ENCODE data around the gene DNMT3L.
"Not testable (repeated sequence)": the region's sequence is repeated elsewhere in the genome, so short reads cannot be mapped to it uniquely, and the experiment has no call there.

The DNMT3L gene

DNA sequence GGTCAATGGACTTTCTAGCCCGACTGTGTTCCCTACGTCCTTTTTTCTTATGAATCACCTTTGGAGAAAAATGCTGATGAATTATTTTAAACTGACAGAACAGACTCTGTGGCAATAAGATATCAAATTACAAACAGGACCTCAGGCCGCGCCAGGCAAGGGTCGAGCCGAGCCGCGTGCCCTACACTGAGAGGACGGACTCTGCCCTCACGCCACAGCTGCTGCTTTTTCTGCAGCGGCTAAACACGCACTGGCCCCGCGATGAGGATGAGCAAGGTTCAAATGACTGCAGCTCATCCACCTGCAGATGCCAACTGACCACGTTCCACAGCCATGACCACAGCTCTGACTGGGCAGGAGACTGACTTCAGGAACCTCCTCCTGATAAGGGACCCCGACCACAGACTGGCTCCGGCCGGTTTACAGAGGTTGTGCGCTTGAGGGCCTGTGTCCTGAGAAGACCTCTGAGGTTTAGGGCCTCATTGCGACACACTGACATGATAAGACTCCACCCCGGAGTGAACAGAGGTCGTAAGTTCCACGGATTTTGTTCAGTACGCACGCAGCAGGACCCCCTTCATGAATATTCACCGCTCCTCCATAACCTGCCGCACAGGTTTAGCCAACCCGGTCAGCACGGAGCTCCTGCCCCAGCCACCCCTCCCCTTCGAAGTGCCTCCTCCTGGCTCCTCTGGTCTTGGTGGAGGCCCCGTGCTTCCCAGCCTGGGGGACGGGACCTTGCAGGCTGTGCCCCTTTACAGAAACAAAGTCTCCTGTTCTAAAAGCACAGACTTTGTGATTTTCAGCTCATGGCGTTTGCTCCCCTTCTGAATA lies 12.3 kb downstream of the DNMT3L start:
- not testable (repeated sequence) for DNase-seq (ENCODE audit: low read depth)

DNA sequence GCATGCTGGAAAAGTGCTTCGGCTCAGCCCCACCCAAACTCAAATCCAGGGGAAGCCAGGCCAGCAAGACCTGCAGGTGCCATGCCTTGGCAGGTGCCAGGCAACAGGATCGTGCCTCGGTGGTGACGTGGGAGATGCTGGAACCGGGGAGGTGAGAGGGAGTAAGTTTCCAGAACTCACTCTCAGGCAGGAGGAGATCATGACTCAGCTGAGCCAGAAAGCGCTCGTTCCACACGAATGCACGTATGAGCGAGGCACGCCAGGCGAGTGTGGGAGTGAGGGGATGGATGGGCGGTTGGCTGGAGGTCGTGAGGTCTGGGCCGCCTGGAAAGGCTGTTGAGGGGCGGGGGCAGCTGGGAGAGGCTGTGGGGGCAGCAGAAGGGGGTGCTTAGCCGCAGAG lies 13.8 kb downstream of the DNMT3L start:
- DNase-seq (ENCODE audit: low read depth), result not testable (repeated sequence)

DNA sequence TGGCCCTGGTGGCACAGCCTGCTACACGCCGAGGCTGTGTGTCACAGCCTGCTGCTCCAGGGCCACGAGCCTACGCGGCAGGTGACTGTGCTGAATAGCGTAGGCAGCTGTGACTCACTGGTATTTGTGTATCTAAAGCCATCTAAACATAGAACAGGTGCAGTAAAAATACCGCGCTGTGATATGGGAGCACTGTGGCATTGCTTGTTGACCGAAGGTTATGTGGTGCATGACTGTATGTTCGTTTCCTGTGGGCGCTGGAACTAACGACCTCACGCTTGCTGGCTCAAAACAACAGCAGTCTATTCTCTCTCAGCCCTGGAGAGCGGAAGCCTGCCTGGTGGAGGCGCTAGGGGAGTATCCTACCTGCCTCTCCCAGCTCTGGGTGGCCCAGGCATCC lies 17.7 kb downstream of the DNMT3L start:
- not testable (repeated sequence) for DNase-seq (ENCODE audit: low read depth)

DNA sequence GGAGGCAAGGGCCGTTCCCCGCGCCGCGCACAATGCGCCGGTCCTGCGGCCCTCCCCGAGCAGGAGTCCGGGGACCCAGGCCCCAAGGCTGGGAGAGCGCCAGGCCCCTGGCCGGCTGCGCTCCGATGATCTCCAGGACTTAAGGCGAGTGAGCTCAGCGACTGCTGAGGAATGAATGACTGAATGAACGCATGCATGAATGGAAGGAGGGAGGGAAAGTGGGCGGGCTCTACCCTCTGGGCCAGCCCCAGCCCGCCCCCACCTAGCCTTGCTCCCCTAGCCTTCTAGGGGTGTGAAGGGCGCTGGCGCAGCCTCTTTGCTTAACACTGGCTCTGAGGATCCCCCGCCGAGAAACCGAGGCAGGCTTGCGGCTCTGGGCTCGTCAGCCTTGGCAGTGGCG lies 20.4 kb downstream of the DNMT3L start:
- not testable (repeated sequence) for DNase-seq (ENCODE audit: low read depth)

DNA sequence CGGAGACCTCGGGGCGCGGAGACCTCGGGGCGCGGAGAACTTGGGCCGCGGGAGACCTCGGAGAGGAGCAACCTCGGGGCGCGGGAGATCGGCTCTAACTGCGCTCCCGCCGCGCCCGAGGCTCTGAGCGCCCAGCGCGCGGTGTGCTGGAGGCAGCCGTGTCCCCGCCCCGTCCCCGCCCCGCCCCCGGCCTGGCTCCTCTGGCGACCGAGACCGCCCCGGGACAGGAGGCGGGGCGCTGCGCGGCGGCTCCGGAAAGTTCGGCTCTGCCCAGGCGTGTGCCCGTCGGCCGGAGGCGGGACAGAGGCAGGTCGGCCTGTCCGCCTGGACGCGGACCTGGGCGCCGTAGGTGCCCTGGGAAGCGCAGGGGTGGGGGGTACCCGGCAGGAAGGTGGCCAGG lies 20.9 kb downstream of the DNMT3L start, which contains the start of gene ICOSLG:
ICOSLG (minus strand) TSS at position 102 of the 400 bp plus-strand sequence. CDS start 126 bp downstream, outside the sequence.
- not testable (repeated sequence) for DNase-seq (ENCODE audit: low read depth)

DNA sequence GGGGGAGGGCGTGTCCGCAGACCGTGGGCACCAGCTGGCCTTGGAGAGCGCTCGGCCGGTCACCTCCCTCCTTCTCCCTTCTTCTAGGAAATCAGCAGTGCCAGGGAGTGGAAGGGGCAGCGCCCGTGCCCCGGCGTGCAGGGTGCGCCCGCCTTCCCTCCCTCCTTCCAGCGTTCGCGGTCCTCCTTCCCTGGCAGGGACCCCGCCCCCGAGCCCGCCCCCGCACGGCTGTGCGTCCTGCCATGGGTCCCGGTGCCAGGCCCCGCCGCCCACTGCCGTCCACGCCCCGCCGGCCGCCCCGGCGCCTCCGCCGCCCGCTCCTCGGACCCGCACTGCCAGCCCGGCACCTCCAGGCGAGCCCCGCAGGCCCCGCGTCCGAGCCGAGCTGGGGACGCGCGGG lies 21.3 kb downstream of the DNMT3L start:
- not testable (repeated sequence) for DNase-seq (ENCODE audit: low read depth)

DNA sequence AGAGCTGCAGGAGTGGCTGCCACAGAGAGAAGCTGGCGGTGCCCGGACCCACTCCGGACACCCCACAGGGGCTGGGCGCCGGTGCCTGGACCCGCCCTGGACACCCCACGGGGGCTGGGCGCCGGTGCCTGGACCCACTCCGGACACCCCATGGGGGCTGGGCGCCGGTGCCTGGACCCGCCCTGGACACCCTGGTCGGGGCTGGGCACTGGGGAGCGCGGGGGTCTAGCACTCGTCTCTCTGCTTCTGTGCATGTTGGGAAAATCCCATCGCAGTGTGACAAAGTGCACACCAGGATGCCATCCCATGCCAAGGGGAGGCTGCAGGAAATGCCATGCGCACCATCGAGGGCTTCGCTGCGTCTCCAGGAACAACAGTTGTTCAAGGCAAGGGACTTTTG lies 32.1 kb downstream of the DNMT3L start:
- DNase-seq (ENCODE audit: low read depth), result not testable (repeated sequence)

DNA sequence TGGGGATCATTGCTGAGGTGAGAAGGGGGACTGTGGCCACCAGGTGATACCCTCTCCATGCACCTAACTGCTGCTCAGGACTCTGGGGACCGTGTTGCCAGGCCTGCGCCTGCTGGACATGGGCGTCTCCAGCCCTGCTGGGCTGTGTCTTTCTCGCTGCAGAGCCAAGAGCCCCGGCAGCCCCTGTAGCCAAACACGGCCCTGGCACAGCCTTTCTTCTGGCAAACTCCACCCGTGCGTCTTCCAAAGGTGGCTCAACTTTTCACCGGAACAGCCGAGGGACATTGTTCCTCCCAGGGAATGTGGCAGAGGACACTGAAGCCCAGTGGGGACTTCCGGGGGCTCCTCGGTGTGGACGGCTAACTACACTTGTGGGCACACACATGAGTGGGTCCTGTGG lies 33.6 kb downstream of the DNMT3L start:
- not testable (repeated sequence) for DNase-seq (ENCODE audit: low read depth)

DNA sequence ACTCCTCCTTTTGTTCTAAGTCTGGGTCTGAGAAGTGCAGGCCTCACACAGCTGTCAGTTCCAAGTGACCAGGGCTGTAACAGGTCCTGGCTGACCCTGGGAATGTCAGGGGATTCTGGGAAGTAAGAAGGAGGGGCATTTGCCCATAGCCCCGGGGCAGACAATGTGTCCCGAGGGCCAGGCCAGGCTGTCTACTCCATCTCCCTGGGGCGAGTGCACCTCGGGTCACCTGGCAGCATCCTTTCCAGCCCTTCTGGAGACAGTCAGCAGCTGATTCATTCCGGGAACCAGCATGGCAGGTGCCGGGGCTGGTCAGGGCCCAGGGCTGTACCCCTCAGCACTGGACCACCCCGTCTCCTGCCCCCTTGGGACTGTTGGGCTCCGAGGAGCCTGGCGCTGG lies 34.1 kb downstream of the DNMT3L start:
- DNase-seq (ENCODE audit: low read depth), result not testable (repeated sequence)

DNA sequence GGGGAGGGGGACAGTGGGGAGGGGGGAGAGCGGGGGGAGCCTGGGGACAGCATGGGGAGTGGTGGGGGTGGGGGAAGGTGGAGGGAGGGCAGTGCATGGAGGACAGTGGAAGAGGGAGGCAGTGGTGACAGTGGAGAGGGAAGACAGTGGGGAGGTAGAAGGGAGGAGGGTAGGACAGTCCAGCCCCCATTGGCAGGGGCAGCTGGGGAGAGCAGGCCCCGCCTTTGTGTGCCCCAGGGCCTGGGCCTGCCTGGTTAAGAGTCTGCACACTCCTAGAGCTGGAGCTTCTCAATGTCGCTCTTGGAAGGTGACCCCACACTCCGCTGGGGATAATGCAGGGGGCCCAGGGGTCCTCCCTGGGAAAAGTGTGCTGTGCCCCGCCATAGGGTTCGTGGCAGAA lies 36.1 kb downstream of the DNMT3L start:
- DNase-seq (ENCODE audit: low read depth), result not testable (repeated sequence)

DNA sequence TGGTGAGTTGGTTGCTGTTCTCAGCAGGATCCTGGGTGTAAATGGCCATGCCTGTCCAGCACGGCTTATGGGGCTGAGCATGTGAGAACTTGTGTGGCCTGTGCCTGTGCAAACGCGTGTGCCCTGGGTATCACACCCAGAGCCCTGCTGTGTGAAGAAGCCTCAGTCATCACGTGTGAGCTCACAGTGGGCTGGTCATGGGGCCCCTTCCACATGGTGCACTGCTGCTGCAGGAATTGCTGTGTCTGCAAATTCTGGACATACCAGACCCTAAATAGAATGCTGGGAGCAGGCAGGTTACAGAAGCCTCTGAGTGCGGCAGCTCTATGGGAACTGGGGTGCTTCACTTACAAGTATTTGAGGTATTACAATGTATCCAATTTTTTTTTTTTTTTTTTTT lies 38.4 kb downstream of the DNMT3L start:
- DNase-seq (ENCODE audit: low read depth), result not testable (repeated sequence)

DNA sequence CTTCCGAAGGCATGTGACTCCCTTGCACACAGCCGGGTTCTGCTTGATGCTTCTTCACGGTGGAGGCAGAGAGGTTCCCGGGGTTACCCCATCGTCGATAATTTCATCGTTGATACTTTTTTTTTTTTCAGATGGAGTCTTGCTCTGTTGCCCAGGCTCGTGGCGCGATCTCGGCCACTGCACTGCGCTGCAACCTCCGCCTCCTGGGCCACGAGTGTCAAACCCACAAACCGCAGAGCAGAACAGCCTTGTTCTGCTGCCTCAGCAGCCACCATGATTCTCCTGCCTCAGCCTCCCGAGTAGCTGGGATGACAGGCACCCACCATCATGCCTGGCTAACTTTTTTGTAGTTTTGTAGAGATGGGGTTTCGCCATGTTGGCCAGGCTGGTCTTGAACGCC lies 41.0 kb downstream of the DNMT3L start:
- DNase-seq (ENCODE audit: low read depth), result not testable (repeated sequence)

DNA sequence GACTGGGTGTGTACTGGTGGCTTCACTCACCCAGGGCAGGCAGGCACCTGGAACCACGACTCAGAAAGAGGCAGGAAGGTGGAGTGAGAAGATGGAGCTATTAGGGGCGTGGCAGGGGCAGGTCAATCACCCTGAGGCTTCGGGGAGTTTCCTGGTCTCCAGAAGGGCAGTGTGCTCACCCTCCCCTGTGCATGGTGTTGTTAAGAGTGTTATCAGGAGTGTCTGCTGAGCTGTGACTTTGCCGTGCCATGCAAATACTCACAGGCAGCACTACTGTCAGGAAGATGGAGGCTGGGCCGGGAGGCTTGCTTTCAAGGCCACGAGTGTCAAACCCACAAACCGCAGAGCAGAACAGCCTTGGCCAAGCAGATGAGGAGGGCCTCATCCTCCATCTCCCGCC lies 43.2 kb downstream of the DNMT3L start:
- DNase-seq (ENCODE audit: low read depth), result not testable (repeated sequence)

DNA sequence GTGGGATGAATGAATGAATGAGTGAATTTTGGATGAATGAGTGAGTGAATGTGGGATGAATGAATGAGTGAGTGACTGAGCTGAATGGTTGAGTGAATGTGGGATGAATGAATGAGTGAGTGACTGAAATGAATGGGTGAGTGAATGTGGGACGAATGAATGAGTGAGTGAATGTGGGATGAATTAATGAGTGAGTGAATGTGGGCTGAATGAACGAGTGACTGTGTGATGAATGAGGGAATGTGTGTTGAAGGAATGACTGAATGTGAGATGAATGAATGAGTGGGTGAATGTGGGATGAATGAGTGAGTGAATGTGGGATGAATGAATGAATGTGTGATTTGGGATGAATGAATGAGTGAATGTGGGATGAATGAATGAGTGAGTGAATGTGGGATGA lies 49.7 kb downstream of the DNMT3L start:
- DNase-seq (ENCODE audit: low read depth), result not testable (repeated sequence)

DNA sequence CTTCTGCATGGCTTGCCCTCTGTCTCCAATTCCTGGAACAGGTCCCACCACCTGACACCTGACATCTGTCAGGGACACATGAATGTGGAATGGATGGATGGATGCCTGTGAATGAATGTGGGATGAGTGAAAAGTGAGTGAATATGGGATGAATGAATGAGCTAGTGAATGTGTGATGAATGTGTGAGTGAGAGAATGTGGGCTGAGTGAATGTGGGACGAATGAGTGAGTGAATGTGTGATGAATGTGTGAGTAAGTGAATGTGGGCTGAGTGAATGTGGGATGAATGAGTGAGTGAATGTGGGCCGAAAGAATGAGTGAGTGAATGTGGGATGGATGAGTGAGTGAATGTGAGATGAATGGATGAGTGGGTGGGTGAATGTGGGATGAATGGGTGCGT lies 50.1 kb downstream of the DNMT3L start:
- not testable (repeated sequence) for DNase-seq (ENCODE audit: low read depth)

DNA sequence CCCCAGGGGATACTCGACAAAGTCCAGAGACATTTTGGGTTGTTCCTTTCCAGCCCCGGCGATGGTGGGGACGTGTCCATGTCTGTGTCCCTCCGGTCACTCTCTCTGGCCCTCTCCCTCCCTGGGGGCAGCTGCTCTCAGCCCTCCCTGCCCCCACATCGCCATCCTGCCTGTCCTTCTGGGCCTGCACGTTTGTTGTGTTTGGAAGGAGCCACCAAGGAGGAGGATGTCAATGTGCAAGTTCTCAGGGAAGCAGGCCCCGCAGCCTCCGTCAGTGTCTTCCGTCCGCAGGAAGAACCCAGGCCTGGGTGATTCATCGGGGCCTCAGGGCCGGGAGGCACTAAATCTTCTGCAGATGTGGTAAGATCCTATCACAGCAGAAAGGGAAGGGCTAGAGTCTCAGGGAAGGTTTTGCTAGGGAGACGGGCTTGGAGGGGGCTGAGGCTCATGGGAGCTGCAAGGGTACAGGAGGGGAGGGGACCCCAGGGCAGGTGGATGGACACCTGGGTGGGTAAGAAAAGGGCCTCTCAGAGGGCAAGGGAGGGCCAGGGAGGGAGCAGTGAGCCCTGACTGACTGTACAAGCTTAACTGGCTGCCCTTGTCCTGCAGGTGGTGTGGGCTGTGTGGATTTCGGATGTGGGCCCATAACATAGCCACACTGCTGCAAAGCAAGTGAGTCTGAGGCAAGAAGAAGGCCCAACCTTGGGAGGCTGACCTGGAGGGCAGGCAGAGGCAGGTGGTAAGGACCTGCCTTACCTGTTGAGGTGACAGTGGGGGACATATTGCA lies 53.6 kb downstream of the DNMT3L start:
- DNase-seq (ENCODE audit: low read depth), result not testable (repeated sequence)

DNA sequence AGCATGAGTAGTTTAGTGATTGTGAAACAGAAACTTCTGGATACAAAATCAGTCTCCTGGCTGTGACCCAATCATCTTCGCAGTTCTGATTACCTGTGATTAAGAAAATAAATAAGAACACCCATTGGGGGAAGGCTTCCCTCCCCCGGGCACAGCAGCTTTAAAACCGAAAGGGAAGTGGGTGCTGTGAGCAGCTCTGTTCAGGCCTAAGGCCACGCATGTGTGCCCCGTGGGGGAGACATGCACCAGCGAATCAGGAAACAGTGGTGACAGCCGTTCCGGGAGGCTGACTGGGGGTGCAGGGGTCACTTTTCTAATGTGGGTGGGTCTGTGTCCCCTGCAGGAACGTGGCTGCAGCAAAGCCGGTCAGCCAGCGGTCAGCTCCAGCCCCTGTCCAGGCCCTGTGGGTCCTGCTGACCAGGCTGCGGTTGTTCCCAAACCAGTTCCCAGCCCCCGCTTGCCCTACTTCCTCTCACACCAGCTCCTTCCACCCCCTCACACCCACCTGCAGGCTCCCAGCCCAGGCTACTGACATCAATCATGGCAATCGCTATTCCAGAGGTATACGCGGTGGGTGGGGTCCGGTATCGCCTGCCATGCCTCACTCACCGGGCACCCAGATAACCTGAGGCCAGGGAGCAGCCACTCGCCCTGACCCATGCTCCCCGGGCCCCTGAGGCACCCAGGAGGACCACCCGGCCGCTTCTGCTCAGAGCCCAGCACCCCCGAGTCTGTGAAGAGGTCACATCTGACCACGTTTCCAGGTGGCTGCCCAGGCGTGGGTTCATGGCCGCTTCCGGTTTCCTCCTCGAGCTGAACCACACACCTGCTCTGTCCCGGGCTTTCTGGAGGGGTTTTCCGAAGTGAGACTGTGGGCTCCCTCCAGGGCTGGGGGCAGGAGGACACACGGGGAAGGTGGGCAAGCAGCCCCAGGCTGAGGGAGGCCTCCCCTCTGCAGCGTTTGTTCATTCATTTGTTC lies 54.7 kb downstream of the DNMT3L start:
- DNase-seq (ENCODE audit: low read depth), result not testable (repeated sequence)

DNA sequence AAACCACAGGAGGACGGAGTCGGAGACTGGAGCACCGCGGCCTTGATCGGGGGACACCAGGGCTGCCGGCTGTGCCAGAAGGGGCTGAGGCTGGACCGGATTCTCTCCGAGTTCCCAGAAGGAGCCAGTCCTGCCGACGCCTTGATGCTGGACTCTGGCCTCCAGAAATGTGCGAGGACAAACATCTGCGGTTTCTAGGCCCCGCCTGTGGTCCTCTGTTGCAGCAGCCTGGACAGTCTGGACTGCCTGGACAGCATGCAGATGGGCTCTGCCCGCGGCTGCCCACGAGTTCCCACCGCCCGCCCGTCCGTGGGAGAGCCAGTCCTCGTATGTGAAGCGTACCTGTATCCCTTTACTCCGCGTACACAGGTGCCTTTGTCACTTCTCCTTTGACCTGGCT lies 55.5 kb downstream of the DNMT3L start:
- not testable (repeated sequence) for DNase-seq (ENCODE audit: low read depth)

DNA sequence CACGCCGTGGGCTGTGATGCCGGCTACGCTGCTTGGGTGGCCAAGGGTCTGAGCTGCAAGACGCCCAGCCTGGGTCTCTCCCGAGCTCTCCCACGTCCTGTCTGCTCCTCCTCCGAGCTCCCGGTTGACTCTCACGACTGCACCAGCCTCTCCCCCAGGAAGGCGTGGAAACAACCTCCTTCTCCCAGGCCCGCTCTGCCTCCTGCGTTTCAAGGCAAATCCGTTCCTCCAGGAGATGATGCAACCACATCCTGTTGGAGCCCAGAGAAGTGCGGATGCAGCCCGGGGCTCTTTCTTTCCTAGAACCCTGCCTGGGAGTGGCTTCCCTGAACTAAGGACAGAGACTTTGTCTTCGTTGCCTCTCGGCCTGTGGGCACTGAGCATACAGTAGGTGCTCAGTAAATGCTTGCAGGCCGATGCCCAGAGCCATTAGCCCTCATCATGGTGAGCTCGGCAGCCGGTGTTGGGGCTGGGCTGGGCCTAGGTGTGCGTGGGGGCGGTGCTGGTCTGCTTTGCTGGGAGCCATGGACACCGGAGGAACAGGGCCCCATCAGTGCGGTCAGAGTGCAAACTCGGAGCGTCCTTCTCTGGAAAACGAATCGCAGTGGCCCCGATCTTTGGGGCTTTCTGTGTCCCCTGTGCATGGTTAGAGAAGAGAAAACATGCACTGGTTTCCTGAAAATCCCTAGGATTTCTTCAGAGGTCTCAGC lies 59.0 kb downstream of the DNMT3L start:
- DNase-seq (ENCODE audit: low read depth), result not testable (repeated sequence)

DNA sequence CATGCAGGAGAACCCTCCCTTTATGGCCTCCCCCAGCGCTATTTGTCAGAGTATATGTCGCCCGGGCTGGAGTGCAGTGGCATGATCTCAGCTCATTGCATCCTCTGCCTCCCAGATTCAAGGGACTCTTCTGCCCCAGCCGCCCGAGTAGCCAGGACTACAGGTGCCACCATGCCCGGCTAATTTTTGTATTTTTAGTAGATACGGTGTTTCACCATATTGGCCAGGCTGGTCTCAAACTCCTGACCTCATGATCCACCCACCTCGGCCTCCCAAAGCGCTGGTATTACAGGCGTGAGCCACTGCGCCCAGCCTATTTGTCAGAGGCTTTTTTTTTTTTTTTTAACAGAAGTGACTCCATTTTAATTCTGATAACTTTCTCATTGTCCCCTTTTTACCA lies 61.7 kb downstream of the DNMT3L start:
- not testable (repeated sequence) for DNase-seq (ENCODE audit: low read depth)

DNA sequence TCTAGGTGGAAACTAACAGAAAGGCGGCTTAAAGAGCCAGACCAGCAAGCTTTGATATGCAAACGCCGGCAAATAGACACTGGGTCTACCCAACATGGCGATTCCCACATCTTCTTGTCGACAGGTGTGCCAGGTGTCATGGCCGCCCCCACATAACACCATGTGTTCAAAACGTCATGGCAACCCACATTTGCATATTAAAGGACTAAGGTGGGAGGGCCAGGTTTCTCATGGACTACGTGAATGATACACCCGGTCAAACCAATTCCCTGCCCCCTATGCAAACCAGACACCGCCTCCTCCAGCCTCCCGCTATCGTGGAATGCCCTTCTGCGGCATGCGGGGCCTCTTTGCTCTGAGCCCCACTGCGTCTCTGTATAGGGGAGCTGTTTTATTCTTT lies 62.2 kb downstream of the DNMT3L start:
- no peak for DNase-seq (ENCODE audit: low read depth)
